T47D (cell line): ENCODE data around the gene STXBP5.
"Not testable (repeated sequence)": the region's sequence is repeated elsewhere in the genome, so short reads cannot be mapped to it uniquely, and the experiment has no call there.

Experiments used
- DNase-seq, 2 experiments: peaks; one replicate each; pipeline versions ENCODE4 v3.0.0 to v3.0.0-alpha.2; 2011 to 2012; ENCODE audit warnings: low read depth in 1 of 2, low spot score in 1 of 2
- JUND ChIP-seq: IDR thresholded peaks from 2 replicates; pipeline ENCODE4 v1.6.1; 2012; ENCODE audit warnings: low read depth
- in situ Hi-C: cut with HindIII; loops from 2 replicates; pipeline ENCODE4 v1.10.0; 2016; ENCODE audit warnings: low sequenced_read_pairs, low pct_unique_long_range_greater_than_20kb

Gene STXBP5

GRCh38 chr6:147372806-147373205, 168.6 kb downstream of the STXBP5 start:
- in situ Hi-C loops: no loop called here
- DNase-seq: no peak
- TF ChIP-seq JUND: no peak

- TF ChIP-seq JUND: no peak
- no peak for DNase-seq
- in situ Hi-C loops: no loop called here
These were observed 174.6 kb downstream of the STXBP5 start for GRCh38 chr6:147378819-147379218.

GRCh38 chr6:147380841-147381240, 176.6 kb downstream of the STXBP5 start:
- in situ Hi-C loops, DNase-seq: not testable (repeated sequence)

GRCh38 chr6:147381712-147382111, 177.5 kb downstream of the STXBP5 start:
- no peak for TF ChIP-seq JUND
- in situ Hi-C loops: no loop called here

GRCh38 chr6:147382945-147383554, 178.8 kb downstream of the STXBP5 start:
- in situ Hi-C loops: no loop called here
- no peak for TF ChIP-seq JUND
- peak in 1 of 2 experiments; percentile 49 for DNase-seq

More at GRCh38 chr6:147381712-147382111, 177.5 kb downstream of the STXBP5 start:
- DNase-seq: no peak

GRCh38 chr6:147384029-147384428, 179.8 kb downstream of the STXBP5 start:
- no peak for DNase-seq
- in situ Hi-C loops: no loop called here

GRCh38 chr6:147384737-147385710, 180.8 kb downstream of the STXBP5 start:
- in situ Hi-C loops: no loop called here

More at GRCh38 chr6:147384029-147384428, 179.8 kb downstream of the STXBP5 start:
- TF ChIP-seq JUND: no peak

GRCh38 chr6:147389463-147389862, 185.2 kb downstream of the STXBP5 start:
- no peak for TF ChIP-seq JUND
- no peak for DNase-seq
- in situ Hi-C loops: no loop called here

More at GRCh38 chr6:147384737-147385710, 180.8 kb downstream of the STXBP5 start:
- TF ChIP-seq JUND: no peak
- no peak for DNase-seq

- DNase-seq: peak; percentile 11 to 62
- TF ChIP-seq JUND: no peak
- in situ Hi-C loops: no loop called here
These were observed 186.8 kb downstream of the STXBP5 start for GRCh38 chr6:147390909-147391536.

- in situ Hi-C loops: no loop called here
- no peak for TF ChIP-seq JUND
- no peak for DNase-seq
These were observed 188.9 kb downstream of the STXBP5 start for GRCh38 chr6:147392917-147393625.

- DNase-seq: no peak
- TF ChIP-seq JUND: no peak
- in situ Hi-C loops: no loop called here
These were observed 190.9 kb downstream of the STXBP5 start for GRCh38 chr6:147395158-147395557.

GRCh38 chr6:147397306-147397705, 193.1 kb downstream of the STXBP5 start:
- in situ Hi-C loops: no loop called here
- DNase-seq: no peak
- no peak for TF ChIP-seq JUND
